ENCODE data around the gene SLFN13. TPM values are rescaled to one million over a fixed set of nuclear protein-coding genes. Genes with fewer than 3 reads are reported as not detected.
"Not testable (repeated sequence)": the region's sequence is repeated elsewhere in the genome, so short reads cannot be mapped to it uniquely, and the experiment has no call there.

Gene SLFN13
- total RNA-seq, 1 donor from 2014 or later = 33.6 TPM

DNA sequence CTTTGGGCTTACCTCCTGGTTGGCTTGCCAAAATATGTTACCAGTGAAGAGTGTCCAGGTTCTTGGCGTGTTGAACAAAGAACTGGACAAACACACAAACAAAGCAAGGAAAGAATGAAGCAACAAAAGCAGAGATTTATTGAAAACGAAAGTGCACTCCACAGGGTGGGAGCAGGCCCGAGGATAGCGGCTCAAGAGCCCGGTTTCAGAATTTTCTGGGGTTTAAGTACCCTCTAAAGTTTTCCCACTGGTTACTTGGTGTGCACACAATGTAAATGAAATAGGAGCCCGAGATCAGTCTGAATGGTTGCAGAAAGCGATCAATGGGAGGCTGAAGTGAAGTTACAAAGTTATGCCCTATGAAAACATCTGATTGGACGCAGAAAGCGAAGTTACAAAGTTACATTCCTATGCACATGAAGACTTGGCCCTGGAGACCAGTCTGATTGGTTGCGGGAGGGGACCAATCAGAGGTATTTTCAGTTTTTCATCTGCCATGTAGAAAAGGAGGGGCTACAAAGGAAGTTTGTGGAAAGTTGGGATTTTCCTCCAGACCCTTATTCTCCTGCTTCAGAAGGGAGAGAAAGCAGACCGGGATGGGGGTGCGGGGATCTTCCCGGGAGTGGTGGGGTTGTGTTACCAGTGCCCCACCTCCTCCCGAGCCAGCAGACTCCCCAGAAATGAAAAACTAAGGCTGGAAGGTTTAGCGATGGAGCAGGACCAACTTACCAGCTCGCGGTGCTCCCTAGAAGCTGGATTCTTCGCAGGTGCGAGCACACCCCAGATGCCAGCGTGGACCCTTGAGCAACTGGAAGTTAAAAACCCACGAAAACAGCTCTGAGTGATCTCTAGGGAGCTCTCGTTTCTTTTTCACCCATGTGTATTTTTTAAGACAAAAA lies 16.1 kb downstream of the SLFN13 start, which contains the start of gene SLFN12:
TSS of gene SLFN12 (minus strand) at position 325 of the 899 bp plus-strand sequence. CDS start 9,472 bp downstream, outside the sequence.
- Mint-ChIP-seq H3K27me3 (no peaks in the 10 kb centered on the region), H3K9me3 (ENCODE audit: low read depth) (peaks cover 9% of the 10 kb centered on the region), H3K36me3 (ENCODE audit: insufficient read depth) (peaks cover 8% of the 10 kb centered on the region), H3K4me1 (ENCODE audit: low read depth) (peaks cover 9% of the 10 kb centered on the region), H3K4me3 (ENCODE audit: low read depth) (peak within 1 kb of the TSS; percentile 87), H3K27ac (peak within 1 kb of the TSS; percentile 95)
- DNase-seq (ENCODE audit: low spot score, unreplicated experiment) = no peak
- TF ChIP-seq, protein P1, sequence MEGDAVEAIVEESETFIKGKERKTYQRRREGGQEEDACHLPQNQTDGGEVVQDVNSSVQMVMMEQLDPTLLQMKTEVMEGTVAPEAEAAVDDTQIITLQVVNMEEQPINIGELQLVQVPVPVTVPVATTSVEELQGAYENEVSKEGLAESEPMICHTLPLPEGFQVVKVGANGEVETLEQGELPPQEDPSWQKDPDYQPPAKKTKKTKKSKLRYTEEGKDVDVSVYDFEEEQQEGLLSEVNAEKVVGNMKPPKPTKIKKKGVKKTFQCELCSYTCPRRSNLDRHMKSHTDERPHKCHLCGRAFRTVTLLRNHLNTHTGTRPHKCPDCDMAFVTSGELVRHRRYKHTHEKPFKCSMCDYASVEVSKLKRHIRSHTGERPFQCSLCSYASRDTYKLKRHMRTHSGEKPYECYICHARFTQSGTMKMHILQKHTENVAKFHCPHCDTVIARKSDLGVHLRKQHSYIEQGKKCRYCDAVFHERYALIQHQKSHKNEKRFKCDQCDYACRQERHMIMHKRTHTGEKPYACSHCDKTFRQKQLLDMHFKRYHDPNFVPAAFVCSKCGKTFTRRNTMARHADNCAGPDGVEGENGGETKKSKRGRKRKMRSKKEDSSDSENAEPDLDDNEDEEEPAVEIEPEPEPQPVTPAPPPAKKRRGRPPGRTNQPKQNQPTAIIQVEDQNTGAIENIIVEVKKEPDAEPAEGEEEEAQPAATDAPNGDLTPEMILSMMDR (IDR thresholded peaks at IDR 0.05; ENCODE audit: unreplicated experiment) = no peak

DNA sequence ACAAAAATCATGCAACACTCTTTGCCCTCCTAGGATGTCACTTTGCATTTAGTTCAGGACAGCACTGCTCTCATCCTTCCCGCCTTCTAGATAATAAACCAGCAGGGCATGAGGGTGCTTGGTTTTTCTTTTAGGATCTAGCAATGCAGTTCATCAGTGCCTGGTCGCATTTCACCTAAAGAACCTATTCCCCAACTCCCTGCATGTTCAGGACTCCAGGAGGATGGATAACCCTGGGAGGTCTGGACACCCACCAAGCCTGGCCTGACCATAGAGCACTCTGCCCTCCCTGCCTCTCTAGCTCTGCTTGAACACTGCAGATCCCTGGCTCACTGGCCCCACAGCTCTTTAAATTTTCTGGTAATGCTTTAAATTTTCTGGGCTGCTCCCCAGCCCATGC lies 18.9 kb downstream of the SLFN13 start:
- Mint-ChIP-seq H3K4me3 (ENCODE audit: low read depth) (no peak overlapping the region), H3K36me3 (ENCODE audit: insufficient read depth) (peaks cover 8% of the 10 kb centered on the region), H3K27me3 (no peaks in the 10 kb centered on the region), H3K9me3 (ENCODE audit: low read depth) (peaks cover 9% of the 10 kb centered on the region), H3K4me1 (ENCODE audit: low read depth) (peaks cover 9% of the 10 kb centered on the region), H3K27ac (no peak overlapping the region)
- no peak for DNase-seq (ENCODE audit: low spot score, unreplicated experiment)
- TF ChIP-seq, protein P1 (IDR thresholded peaks at IDR 0.05; ENCODE audit: unreplicated experiment) = no peak

DNA sequence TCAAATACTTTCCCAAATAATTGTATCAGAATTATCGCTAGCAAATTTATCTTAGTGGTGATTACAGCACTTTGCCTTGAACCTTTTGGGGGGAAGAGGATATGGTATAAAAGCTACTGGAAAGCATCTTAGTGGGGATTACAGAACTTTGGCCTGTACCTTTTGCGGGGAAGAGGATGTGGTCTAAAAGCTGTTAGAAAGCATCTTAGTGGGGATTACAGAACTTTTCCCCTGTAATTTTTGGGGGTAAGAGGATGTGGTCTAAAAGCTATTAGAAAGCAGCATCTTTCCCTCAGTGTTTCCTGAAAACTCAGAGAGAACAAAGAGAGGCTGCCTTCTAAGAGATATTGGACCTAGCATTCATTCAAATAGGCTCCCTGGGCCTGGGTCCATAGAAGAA lies 20.3 kb downstream of the SLFN13 start:
- Mint-ChIP-seq H3K27ac (no peak overlapping the region), H3K27me3 (no peaks in the 10 kb centered on the region), H3K36me3 (ENCODE audit: insufficient read depth) (peaks cover 8% of the 10 kb centered on the region), H3K9me3 (ENCODE audit: low read depth) (peaks cover 9% of the 10 kb centered on the region), H3K4me3 (ENCODE audit: low read depth) (no peak overlapping the region), H3K4me1 (ENCODE audit: low read depth) (peaks cover 6% of the 10 kb centered on the region)
- TF ChIP-seq, protein P1 (IDR thresholded peaks at IDR 0.05; ENCODE audit: unreplicated experiment) = no peak
- DNase-seq (ENCODE audit: low spot score, unreplicated experiment) = no peak

DNA sequence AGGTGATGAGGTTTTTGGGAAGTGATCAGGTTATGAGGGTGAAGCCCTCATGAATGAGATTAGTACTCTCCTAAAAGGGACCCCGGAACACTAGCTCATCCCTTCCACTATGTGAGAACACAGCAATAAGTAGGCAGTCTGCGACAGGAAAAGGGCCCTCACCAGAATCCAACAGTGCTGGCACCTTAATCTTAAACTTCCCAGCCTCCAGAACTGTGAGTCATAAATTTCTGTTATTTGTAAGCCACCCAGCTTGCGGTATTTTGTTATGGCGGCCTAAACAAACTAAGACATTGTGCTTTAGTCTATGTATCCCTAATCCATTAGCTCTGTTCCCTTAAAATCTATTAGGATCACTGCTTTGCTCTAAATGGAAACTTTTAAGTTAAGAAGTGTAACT lies 24.8 kb downstream of the SLFN13 start:
- H3K36me3 Mint-ChIP-seq (ENCODE audit: insufficient read depth) = peaks cover 12% of the 10 kb centered on the region
- H3K4me1 Mint-ChIP-seq (ENCODE audit: low read depth) = no peaks in the 10 kb centered on the region
- no peak for DNase-seq (ENCODE audit: low spot score, unreplicated experiment)
- no peaks in the 10 kb centered on the region for H3K27me3 Mint-ChIP-seq
- H3K9me3 Mint-ChIP-seq (ENCODE audit: low read depth) = no peaks in the 10 kb centered on the region
- no peak overlapping the region for H3K4me3 Mint-ChIP-seq (ENCODE audit: low read depth)
- H3K27ac Mint-ChIP-seq = no peak overlapping the region
- TF ChIP-seq, protein P1 (IDR thresholded peaks at IDR 0.05; ENCODE audit: unreplicated experiment) = no peak

DNA sequence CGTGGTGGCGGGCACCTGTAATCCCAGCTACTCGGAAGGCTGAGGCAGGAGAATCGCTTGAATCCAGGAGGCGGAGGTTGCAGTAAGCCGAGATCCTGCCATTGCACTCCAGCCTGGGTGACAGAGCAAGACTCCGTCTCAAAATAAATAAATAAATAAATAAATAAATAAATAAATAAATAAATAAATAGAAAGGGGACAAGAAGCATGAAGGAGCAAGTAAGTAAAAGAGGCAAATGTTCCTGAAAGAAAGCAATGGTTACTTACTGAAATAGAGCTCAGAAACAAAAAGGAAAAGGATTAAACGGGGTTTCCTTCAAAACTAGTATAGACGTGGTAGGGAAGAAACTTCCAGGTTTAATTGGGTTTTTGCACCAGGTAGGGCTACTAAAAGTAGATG lies 27.5 kb downstream of the SLFN13 start:
- not testable (repeated sequence) for H3K4me3 Mint-ChIP-seq (ENCODE audit: low read depth); H3K4me1 Mint-ChIP-seq (ENCODE audit: low read depth); H3K27ac Mint-ChIP-seq; H3K27me3 Mint-ChIP-seq; DNase-seq (ENCODE audit: low spot score, unreplicated experiment); H3K9me3 Mint-ChIP-seq (ENCODE audit: low read depth)
- peaks cover 12% of the 10 kb centered on the region for H3K36me3 Mint-ChIP-seq (ENCODE audit: insufficient read depth)

DNA sequence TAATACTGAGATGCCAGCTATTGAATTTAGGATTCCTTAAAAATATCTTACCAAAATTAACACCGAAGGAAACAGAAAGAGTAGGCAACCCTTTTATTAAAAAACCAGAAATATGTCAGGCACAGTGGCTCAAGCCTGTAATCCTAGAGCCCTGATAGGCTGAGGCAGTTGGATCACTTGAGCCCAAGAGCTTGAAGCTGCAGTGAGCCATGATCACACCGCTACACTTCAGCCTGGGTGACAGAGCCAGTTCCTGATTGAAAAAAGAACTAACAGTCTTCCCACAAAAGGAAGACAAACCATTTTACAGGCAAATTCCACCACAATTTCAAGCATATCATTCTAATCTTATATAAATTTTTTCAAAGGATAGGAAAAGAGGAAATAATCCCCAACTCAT lies 31.9 kb downstream of the SLFN13 start:
- Mint-ChIP-seq H3K4me3 (ENCODE audit: low read depth) (no peak overlapping the region), H3K27ac (no peak overlapping the region), H3K27me3 (no peaks in the 10 kb centered on the region), H3K9me3 (ENCODE audit: low read depth) (peaks cover 19% of the 10 kb centered on the region), H3K4me1 (ENCODE audit: low read depth) (no peaks in the 10 kb centered on the region), H3K36me3 (ENCODE audit: insufficient read depth) (peaks cover 25% of the 10 kb centered on the region)
- TF ChIP-seq, protein P1 (IDR thresholded peaks at IDR 0.05; ENCODE audit: unreplicated experiment) = no peak
- no peak for DNase-seq (ENCODE audit: low spot score, unreplicated experiment)

DNA sequence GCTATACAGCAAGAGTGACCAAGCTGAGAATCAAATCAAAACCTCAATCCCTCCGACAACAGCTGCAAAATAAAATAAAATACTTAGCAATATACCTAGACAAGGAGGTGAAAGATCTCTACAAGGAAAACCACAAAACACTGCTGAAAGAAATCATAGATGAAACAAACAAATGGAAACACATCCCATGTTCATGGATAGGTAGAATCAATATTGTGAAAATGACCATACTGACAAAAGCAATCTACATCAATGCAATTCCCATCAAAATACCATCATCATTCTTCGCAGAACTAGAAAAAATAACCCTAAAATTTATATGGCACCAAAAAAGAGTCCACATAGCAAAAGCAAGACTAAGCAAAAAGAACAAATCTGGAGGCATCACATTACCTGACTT lies 33.9 kb downstream of the SLFN13 start:
- peaks cover 19% of the 10 kb centered on the region for H3K9me3 Mint-ChIP-seq (ENCODE audit: low read depth)
- H3K36me3 Mint-ChIP-seq (ENCODE audit: insufficient read depth) = peaks cover 25% of the 10 kb centered on the region
- not testable (repeated sequence) for H3K4me3 Mint-ChIP-seq (ENCODE audit: low read depth); H3K27me3 Mint-ChIP-seq; H3K4me1 Mint-ChIP-seq (ENCODE audit: low read depth); DNase-seq (ENCODE audit: low spot score, unreplicated experiment); H3K27ac Mint-ChIP-seq

All from progenitor cell of endocrine pancreas (in vitro differentiated cells).